ENCODE data around the gene CNGA3. TPM values are rescaled to one million over a fixed set of nuclear protein-coding genes. Genes with fewer than 3 reads are reported as not detected.

CNGA3 gene
- total and polyA plus RNA-seq, 10 of the 15 experiments (the other 5 are each of a cell fraction or from before 2014, with no cell fraction given) = not detected

- no peak for TF ChIP-seq REST (IDR thresholded peaks at IDR 0.05; ENCODE audit: low read depth, low read length)
- TF ChIP-seq HSF1 (IDR thresholded peaks at IDR 0.05; ENCODE audit: low read depth, low read length) = no peak
These were observed 21.5 kb downstream of the CNGA3 start (continued) for GRCh38 chr2:98367721-98368120.

- no peak for DNase-seq (ENCODE audit: low read depth, low spot score)
- SMC1A ChIA-PET (ENCODE audit: uncharacterized antibody, unreplicated experiment) = no interaction called here
These were observed 23.5 kb downstream of the CNGA3 start for GRCh38 chr2:98369710-98370239.

More at GRCh38 chr2:98369710-98370239, 23.5 kb downstream of the CNGA3 start:
- Histone ChIP-seq H3K79me2 (ENCODE audit: control insufficient read depth, insufficient read depth, low read length) (no peaks in the 10 kb centered on the region), H3K9me3 (replicated peaks; ENCODE audit: control insufficient read depth, insufficient read depth, low read length) (peaks cover 1% of the 10 kb centered on the region; the same call in 1 of the 3 replicates), H3K9ac (ENCODE audit: control insufficient read depth, insufficient read depth, low read length) (no peak overlapping the region), H3K27ac (ENCODE audit: control insufficient read depth, insufficient read depth) (no peak overlapping the region), H2AFZ (ENCODE audit: control insufficient read depth, low read depth, low read length) (no peak overlapping the region), H4K20me1 (ENCODE audit: control insufficient read depth, insufficient read depth) (no peaks in the 10 kb centered on the region), H3K4me1 (ENCODE audit: control insufficient read depth, insufficient read depth, low read length) (no peaks in the 10 kb centered on the region), H3K36me3 (ENCODE audit: control insufficient read depth in 2 of 2, insufficient read depth in 2 of 2, low read length in 1 of 2) (no peaks in the 10 kb centered on the region), H3K4me2 (ENCODE audit: control insufficient read depth, insufficient read depth) (no peak overlapping the region), H3K4me3 (no peak overlapping the region), H3K27me3 (replicated peaks in 1 of 2; ENCODE audit: control insufficient read depth in 2 of 2, insufficient read depth in 2 of 2, low read length in 1 of 2) (no peaks in the 10 kb centered on the region; a peak in 2 of 4 replicates)
- ChIA-PET CTCF (no interaction called here), RAD21 (ENCODE audit: unreplicated experiment) (no interaction called here), POLR2A (no interaction called here)
- no peak for ATAC-seq
- in situ Hi-C loops (cut with MboI) = no loop called here
- intact Hi-C loops (cut with micrococcal nuclease; ENCODE audit: unreplicated experiment) = no loop called here
- TF ChIP-seq SIN3A (IDR thresholded peaks at IDR 0.05; ENCODE audit: low read depth, low read length) (no peak), TAF1 (IDR thresholded peaks at IDR 0.05; ENCODE audit: borderline replicate concordance, low read depth, low read length) (no peak), STAT1 (conservative IDR thresholded peaks at IDR 0.05) (no peak), EED (IDR thresholded peaks at IDR 0.05; ENCODE audit: low read depth) (no peak), POLR2AphosphoS5 (IDR thresholded peaks at IDR 0.05; ENCODE audit: low read length) (no peak), POLR2AphosphoS2 (IDR thresholded peaks at IDR 0.05; ENCODE audit: low read depth, low read length) (no peak)
- FAIRE-seq = no peak
- BruUV-seq (replicated peaks) = no TSS peak
- WGBS (ENCODE audit: insufficient coverage, insufficient replicate concordance, low lambda C conversion rate, missing lambda C conversion rate) = 60% methylated on average over 9 of the region's 9 CpGs
